Tibial artery (tissue), 4 donors: Measurements from ENCODE around the gene TEX2.
"Not testable (repeated sequence)": the region's sequence is repeated elsewhere in the genome, so short reads cannot be mapped to it uniquely, and the experiment has no call there.

Experiments
- DNase-seq, 2 donors: peaks; one replicate each; pipeline ENCODE4 v3.0.0-alpha.2; 2019
- H3K27ac ChIP-seq, 2 donors: fragments of 200-600 bp; sonication (generic) in 1 of 2; 1 replicate in 1 of 2; 2 replicates in 1 of 2; pipeline ENCODE4 v1.5.1; 2018 to 2019; ENCODE audit warnings: mild to moderate bottlenecking in 1 of 2
- H3K27me3 ChIP-seq, 2 donors: fragments of 200-600 bp; sonication (generic) in 1 of 2; one replicate each; pipeline versions ENCODE4 v1.5.1 to v1.6.0; 2016 to 2019
- H3K36me3 ChIP-seq, 3 donors: fragments of 200-600 bp; sonication (generic) in 2 of 3; one replicate each; pipeline ENCODE4 v1.5.1; 2016 to 2019; ENCODE audit warnings: mild to moderate bottlenecking in 2 of 3
- H3K4me1 ChIP-seq, 4 donors: fragments of 200-600 bp; sonication (generic) in 2 of 4; 1 replicate in 3 of 4; 2 replicates in 1 of 4; pipeline ENCODE4 v1.5.1; 2016 to 2019
- H3K4me3 ChIP-seq, 2 donors: fragments of 200-600 bp; sonication (generic) in 1 of 2; 1 replicate in 1 of 2; 2 replicates in 1 of 2; pipeline ENCODE4 v1.5.1; 2018 to 2019; ENCODE audit warnings: mild to moderate bottlenecking in 2 of 2
- H3K9me3 ChIP-seq, 3 donors: fragments of 200-600 bp; sonication (generic) in 1 of 3; one replicate each; pipeline ENCODE4 v1.5.1; 2016 to 2019
- intact Hi-C: fragments of 100-400 bp; cut with DNase I; formaldehyde crosslinking; loops from one replicate; pipeline ENCODE4 v1.15.0; 2023; ENCODE audit warnings: low total_unique reads
- TF ChIP-seq, protein P1 (sequence below), 2 experiments: fragments of 200-600 bp in 1 of 2; fragments of 450-650 bp in 1 of 2; IDR thresholded peaks; one replicate each; pipeline ENCODE4 v1.5.1; 2017 to 2019; ENCODE audit warnings: antibody characterized with exemption in 2 of 2, mild to moderate bottlenecking in 1 of 2, moderate library complexity in 1 of 2

TEX2 gene

DNA sequence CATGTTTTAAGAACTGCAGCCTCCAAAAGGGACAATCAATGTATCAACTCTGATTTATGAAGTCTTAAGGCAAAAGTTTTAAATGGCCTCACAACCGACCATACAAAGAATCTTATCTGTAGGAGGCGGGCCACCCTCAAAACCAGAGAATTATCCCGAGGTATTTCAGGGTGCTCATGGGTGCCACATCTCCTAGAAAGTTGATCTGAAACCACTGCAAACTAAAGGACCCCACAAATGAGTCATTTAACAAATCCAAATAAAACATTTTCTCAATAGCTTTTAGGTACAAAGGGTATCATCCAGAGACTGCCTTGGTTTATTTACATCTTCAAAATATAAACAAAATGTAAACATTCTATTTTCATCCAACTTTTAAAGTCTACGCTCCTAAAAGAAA is 139.9 kb downstream of the TEX2 start:
- DNase-seq: no peak
- TF ChIP-seq, protein P1, sequence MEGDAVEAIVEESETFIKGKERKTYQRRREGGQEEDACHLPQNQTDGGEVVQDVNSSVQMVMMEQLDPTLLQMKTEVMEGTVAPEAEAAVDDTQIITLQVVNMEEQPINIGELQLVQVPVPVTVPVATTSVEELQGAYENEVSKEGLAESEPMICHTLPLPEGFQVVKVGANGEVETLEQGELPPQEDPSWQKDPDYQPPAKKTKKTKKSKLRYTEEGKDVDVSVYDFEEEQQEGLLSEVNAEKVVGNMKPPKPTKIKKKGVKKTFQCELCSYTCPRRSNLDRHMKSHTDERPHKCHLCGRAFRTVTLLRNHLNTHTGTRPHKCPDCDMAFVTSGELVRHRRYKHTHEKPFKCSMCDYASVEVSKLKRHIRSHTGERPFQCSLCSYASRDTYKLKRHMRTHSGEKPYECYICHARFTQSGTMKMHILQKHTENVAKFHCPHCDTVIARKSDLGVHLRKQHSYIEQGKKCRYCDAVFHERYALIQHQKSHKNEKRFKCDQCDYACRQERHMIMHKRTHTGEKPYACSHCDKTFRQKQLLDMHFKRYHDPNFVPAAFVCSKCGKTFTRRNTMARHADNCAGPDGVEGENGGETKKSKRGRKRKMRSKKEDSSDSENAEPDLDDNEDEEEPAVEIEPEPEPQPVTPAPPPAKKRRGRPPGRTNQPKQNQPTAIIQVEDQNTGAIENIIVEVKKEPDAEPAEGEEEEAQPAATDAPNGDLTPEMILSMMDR (IDR thresholded peaks at IDR 0.05): no peak
- Histone ChIP-seq H3K36me3 (no peaks in the 10 kb centered on the region), H3K9me3 (no peaks in the 10 kb centered on the region), H3K27me3 (no peaks in the 10 kb centered on the region), H3K27ac (no peak overlapping the region), H3K4me1 (peaks cover 0 to 22% (median 11%) of the 10 kb centered on the region in 4 donors), H3K4me3 (no peak overlapping the region)
- intact Hi-C loops: no loop called here

DNA sequence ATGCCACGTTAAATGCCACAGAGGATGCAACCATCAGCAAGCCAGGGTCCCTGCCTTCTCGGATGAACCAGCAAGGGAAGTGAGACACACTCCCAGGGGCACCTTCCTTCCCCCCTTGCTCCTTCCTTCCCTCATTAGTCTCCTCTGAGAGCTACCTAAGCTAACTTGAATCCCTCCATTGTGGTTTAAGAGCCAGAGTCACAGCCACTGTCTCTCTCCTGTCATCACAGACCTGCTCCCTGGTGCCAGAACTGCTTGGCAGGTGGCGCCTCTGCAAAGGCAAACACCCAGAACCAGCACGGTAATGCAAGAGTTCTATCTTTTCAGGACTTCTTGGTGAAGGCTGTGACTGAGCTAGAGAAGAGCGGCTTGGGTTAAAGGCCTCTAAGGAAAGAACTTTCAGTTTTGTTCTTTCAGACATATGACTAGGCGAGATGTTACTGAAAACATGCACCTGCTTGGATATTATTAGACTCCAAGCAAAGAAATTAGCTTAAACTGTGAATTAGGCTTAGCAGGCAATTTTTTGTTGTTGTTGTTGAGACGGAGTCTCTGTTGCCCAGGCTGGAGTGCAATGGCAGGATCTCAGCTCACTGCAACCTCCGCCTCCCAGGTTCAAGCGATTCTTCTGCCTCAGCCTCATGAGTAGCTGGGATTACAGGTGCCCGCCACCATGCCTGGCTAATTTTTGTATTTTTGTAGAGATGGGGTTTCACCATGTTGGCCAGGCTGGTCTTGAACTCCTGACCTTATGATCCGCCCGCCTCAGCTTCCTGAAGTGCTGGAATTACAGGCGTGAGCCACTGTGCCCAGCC is 141.9 kb downstream of the TEX2 start:
- H3K4me1 ChIP-seq: peaks cover 0 to 20% (median 16%) of the 10 kb centered on the region in 4 donors
- H3K9me3 ChIP-seq, intact Hi-C loops, H3K27ac ChIP-seq, H3K36me3 ChIP-seq, H3K27me3 ChIP-seq, H3K4me3 ChIP-seq, DNase-seq: not testable (repeated sequence)

DNA sequence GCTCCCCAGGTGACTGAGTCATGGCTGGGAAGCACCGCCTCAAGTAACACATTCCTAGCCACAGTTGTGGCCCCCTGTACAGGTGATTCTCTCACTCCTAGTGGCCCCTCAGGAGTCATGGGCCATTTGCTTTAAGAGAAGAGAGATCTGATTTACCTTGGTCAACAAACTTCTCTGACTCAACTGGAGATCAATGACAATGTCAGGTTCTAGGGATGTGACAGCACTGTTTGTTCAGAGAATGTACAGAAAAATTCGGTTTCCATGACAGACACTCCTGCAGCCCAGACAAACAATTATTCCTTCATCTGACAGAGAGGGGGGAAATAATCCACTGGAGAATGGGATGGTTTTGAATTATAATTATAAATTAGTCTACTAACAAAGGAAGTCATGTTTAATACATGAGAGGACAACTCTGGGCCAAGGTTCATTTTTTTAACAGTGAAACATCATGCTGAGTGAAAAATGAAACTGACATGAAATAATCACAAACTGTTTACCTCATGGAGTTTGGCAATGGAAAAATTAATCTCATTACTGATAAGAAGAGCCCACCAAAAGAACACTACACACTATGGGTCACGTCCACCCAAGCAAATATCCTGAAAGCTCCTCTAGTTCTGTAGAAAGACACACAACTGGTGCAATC is 142.8 kb downstream of the TEX2 start:
- TF ChIP-seq, protein P1 (IDR thresholded peaks at IDR 0.05): no peak
- no peaks in the 10 kb centered on the region for H3K27me3 ChIP-seq
- no peak overlapping the region for H3K4me3 ChIP-seq
- DNase-seq: no peak
- H3K36me3 ChIP-seq: no peaks in the 10 kb centered on the region
- peaks cover 0 to 23% (median 16%) of the 10 kb centered on the region in 4 donors for H3K4me1 ChIP-seq
- intact Hi-C loops: no loop called here
- no peak overlapping the region for H3K27ac ChIP-seq
- no peaks in the 10 kb centered on the region for H3K9me3 ChIP-seq

DNA sequence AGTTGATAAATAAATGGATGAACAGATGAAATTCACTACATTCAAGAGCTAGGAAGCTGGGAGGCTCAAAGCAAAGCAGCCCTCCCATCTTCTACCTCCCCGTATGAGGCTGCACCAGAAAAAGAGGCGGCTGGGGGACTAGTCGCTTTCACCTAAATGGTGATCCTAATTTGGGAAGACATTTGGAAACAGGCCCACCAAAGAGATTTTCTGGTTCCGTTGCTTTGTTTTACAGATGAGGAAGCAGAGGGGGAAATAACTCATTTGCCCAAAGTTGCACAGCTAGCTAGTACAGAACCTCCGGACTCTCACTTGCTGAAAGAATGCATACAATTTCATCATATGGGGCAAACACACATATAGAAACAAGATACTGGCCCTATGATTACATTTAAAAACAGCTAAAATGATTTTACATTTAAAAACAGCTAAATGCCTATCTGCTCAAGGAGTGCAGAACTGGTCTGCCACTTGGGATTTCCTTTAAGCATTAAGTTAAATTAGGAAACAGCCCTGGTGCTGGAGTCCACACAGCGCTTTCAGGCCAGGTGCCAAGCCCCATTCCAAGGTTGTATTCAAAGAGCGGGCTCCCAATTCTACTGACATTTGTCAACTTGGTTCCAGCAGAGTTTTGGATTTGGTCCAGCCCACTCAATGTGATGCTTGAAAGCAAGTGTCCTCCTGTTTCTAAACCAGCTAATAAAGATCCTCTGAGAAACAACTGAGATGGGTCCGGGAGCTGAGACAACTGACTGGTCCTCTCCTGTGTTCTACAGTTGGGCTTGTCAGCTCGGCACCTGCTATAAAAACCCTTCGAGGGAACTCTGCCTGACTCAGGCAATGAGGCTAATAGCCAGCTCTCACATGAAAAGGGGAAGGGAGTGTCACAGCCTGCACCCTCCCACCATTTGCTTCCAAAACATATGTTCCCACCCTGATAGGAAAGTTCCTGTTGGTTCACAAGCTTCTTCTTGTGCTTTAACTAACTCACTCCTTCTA is 144.8 kb downstream of the TEX2 start:
- TF ChIP-seq, protein P1 (IDR thresholded peaks at IDR 0.05): no peak
- Histone ChIP-seq H3K4me1 (peaks cover 0 to 32% (median 19%) of the 10 kb centered on the region in 4 donors), H3K4me3 (peak overlapping the region; percentile 3 to 15), H3K36me3 (no peaks in the 10 kb centered on the region), H3K27me3 (no peaks in the 10 kb centered on the region), H3K9me3 (no peaks in the 10 kb centered on the region), H3K27ac (peak overlapping the region; percentile 32 to 54)
- intact Hi-C loops: no loop called here
- DNase-seq: peak in 1 of 2 donors; percentile 56

DNA sequence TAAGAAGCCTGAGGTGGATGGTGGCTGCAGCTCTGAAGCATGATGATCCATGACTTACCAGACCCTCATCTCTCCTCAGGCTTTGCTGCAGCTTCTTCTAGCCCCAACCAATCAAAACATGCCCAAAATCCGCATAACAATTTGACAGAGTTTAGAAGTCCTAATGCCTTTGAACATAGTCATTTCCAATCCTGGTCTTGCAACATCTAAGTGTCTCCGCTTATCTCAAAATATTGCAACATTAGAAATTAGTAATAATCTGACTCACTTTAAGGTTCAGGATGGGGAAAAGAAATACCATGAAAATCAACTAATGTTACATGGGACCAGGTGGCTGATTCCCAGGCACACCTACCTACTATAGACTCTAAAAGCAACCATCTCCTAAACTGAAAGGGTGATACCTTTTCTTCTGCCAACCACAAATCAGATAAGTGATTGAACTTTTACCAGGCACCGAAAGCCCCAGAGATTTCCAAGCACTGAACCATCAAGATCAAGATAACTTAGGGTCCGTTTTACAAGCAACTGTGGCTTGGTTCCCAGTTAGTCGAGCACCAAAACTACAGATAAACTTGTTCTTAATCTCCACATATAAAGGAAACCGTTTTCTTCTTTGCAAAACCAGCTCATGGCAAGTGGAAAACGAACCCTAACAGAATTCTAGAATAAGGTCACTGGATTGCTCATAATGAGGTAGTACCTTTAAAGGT is 147.1 kb downstream of the TEX2 start:
- no peak overlapping the region for H3K27ac ChIP-seq
- peaks cover 0 to 29% (median 19%) of the 10 kb centered on the region in 4 donors for H3K4me1 ChIP-seq
- no peak overlapping the region for H3K4me3 ChIP-seq

More for the DNA sequence above, 147.1 kb downstream of the TEX2 start:
- DNase-seq: no peak
- H3K36me3 ChIP-seq: no peaks in the 10 kb centered on the region
- intact Hi-C loops: no loop called here
- no peaks in the 10 kb centered on the region for H3K27me3 ChIP-seq
- H3K9me3 ChIP-seq: no peaks in the 10 kb centered on the region
- TF ChIP-seq, protein P1 (IDR thresholded peaks at IDR 0.05): no peak
